ENCODE data around the gene MTA3.
"Not testable (repeated sequence)": the region's sequence is repeated elsewhere in the genome, so short reads cannot be mapped to it uniquely, and the experiment has no call there.

Gene MTA3

DNA sequence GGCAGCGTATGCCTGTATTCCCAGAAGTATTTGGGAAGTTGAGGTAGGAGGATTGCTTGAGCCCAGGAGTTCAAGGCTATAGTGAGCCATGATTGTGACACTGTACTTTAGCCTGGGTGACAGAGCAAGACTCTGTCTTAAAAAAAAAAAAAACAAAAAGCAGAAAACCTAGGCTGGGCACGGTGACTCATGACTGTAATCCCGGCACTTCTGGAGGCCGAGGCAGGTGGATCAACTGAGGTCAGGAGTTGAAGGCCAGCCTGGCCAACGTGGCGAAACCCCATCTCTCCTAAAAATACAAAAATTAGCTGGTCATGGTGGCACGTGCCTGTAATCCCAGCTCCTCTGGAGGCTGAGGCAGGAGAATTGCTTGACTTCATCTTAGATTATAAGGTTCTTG lies 46.4 kb downstream of the MTA3 start:
- DNase-seq = no peak

DNA sequence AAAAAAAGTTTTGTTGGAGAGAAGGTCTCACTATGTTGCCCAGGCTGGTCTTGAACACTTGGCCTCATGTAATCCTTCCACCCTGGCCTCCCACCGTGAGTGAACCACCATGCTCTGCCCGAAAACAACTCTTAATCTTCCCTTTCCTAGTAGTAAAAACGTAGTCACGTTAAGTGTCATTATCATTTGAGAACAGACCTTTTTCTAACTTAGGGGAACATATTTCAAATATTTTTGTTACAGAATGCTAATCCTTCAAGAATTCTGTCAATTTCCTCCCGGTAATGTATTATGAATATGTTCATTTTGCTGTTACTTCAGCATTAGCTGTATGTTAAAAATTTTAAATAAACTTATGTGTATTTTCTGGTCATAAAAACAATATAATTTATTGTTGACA lies 49.7 kb downstream of the MTA3 start:
- no peak for DNase-seq

DNA sequence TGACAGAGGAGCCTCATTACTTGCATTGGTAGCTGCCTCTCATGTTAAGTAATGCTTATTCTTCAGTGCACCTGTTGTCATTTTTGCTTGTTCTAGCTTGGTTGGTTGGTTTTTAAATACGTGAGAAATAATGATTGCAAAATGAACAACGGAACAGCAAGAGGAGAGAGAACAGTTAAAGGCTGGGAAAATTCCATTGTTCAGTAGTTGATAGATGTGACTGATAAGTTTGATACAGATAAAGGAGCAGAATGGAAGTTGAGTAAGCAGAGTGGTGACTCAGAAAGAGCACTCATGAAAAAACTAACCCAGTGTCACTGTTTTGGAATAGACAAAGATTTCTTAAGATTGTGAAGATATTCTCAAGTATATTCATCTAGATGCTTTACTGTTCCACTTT lies 50.5 kb downstream of the MTA3 start:
- DNase-seq = no peak

DNA sequence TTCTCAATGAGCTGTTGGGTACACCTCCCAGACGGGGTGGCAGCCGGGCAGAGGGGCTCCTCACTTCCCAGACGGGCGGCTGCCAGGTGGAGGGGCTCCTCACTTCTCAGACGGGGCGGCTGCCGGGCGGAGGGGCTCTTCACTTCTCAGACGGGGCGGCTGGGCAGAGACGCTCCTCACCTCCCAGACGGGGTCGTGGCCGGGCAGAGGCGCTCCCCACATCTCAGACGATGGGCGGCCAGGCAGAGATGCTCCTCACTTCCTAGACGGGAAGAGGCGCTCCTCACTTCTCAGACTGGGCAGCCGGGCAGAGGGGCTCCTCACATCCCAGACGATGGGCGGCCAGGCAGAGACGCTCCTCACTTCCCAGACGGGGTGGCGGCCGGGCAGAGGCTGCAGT lies 53.2 kb downstream of the MTA3 start:
- DNase-seq = not testable (repeated sequence)

DNA sequence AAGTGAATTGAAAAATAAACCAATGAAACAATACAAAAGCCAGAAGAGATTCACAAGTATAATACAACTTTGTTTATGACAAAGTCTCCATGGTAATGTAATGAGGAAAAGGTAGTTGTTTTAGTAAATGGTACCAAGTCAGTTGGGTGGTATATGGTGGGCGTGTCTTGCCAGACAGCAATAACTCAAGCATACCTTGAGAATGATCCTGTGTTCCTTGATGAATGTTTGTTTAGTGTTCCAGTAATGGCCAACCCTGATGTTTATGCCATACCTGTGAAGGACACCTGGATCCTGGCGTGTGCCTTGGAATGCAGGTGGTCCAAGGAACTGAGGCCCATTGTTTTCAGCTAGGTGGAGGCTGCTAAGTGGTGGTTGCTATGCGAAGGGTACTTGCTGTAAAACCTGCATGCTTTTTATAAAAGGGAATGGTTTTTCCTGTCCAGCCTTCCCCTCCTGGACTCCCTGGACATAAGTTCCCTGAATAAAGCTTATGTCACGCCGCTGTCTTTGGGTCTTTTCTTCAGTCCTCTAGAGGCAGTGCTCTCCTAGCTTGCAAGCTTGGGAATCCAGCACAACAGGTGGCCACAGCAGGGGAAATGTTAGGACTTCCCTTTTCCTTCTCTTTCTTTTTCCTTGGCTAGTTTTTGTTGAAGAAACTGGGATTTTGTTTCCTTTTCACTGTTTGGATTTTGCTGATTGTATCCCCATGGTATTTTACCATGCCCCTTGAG lies 54.7 kb downstream of the MTA3 start:
- DNase-seq = no peak

DNA sequence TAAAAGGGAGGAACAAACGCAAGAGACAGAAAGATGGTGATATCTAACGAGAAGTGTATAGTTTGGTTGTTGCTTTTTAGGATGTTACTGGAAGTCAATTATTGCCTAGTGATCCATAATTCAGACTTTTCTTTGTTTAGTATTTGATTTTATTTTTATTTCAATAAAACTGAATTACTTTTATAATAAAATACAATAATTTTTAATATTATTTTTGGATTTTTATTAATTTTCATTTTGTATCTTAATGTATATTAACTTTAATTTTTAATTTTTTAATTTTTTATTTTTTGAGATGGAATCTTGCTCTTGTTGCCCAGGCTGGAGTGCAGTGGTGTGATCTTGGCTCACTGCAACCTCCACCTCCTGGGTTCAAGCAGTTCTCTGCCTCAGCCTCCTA lies 55.6 kb downstream of the MTA3 start:
- DNase-seq = no peak

DNA sequence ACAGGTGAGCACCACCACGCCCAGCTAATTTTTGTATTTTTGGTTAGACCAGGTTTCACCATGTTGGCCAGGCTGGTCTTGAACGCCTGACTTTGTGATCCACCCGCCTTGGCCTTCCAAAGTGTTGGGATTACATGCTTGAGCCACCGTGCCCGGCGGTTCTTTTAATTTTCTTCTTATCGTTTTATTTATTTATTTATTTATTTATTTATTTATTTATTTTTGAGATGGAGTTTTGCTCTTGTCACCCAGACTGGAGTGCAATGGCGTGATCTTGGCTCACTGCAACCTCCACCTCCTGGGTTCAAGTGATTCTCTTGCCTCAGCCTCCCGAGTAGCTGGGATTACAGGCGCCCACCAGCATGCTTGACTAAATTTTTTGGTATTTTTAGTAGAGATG lies 59.6 kb downstream of the MTA3 start:
- not testable (repeated sequence) for DNase-seq

DNA sequence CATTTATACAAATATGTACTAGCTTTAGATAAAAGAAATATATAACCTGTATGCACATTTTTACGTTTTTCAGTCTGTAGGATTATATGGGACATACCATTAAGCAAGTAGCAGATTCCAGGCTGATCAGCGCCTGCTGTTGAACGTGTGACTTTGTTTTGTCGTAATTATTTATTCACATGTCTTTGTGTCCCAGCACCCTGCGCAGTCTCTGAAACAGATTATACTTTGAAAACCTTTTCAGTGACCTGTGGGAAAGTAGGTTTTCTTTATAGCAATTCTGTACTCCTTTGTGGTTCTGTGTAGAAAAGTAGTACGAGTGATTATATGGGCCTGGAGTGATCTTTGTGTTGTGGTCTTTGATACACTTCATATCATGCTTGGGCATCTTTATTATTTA lies 68.5 kb downstream of the MTA3 start:
- DNase-seq = no peak

DNA sequence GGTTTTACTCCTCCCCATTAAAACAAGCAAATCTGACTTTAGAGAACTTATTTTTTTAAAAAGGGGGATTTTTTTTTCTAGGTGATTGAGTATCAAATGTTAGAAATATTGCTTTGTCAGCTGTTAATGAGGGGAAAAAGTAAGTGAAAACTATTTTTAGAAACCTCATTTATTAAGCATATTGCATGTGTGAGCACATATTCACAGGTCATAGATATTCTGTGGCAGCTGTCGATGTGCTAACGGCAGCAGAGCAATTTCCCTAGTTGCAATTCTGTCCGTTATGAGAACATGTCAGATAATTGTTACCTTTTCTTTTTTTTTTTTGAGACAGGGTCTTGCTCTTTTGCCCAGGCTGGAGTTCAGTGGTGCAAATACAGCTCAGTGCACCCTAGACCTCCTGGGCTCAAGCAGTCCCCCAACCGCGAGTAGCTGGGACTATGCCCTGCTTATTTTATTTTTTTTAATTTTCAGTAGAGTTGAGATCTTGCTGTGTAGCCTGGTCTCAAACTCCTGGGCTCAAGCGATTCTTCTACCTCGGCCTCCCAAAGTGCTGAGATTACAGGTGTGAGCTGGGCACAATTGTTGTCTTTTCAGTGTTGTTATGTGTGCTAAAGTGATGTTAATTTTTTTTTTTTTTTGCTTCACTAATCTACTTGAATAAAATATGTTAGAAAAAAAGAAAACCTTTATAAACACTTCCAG lies 69.8 kb downstream of the MTA3 start:
- DNase-seq = no peak

DNA sequence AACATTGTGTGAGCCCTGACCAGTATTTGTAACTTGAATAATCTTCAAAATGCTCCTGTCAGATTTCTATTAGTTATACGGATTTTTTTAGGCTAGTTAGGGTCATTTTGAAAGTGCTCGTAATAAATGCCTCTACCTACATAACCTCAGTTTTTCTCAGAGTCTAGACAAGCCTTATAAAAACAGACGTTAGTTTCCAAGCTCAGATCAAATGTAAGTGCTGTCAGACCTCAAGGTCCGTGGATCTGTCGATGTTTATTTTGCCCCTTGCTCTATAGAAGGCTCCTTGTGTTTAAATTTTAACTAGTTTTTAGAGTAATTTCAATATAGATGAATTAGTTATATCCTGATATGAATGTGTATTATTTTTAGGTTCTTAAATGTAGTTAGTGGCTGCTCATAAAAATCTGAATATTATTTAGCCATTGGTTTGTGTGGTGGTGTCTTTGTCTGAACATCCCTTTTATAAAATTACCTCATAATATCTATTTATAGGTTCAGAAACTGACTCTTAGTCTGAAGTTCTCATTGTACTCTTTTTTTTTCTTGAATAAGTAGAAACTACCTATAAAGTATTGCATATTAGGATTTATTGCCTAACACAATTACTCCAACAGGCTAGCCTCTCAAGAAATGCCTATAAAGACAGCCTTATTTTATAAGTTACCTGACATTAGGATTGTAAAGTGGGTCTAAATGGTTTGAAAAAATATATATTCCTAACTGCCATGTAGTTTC lies 71.1 kb downstream of the MTA3 start:
- DNase-seq = no peak

DNA sequence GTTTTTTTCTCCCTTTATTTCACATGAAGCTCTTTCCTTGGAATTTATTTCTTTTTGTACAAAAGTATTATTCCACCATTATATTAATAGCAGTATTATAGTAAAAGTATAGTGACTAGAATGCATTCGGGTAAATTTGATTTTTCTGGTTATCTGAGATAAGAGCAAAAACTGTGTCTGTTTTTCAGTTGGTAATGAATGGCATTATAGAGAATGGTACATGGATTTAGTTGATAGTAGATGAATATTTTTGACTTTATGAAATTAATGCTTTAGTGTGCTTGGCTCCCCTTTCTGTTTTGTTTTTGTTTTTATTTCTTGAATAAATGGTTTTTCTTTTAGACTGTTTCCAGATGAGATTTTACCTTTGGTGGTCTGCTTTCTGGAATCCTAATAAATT lies 71.8 kb downstream of the MTA3 start:
- no peak for DNase-seq

DNA sequence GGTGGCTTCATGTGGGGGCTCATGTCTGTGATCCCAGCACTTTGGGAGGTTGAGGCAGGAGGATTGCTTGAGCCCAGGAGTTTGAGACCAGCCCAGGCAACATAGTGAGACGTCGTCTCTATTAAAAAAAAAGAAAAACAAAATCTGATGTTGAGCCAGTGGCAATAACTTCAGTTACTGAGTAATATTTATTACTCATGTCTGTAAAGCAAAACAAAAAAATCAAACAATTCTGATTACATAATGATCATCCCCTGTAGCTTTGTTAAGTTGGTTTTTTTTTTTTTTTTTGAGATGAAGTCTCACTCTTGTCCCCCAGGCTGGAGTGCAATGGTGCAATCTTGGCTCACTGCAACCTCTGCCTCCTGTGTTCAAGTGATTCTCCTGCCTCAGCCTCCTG lies 73.9 kb downstream of the MTA3 start:
- not testable (repeated sequence) for DNase-seq

DNA sequence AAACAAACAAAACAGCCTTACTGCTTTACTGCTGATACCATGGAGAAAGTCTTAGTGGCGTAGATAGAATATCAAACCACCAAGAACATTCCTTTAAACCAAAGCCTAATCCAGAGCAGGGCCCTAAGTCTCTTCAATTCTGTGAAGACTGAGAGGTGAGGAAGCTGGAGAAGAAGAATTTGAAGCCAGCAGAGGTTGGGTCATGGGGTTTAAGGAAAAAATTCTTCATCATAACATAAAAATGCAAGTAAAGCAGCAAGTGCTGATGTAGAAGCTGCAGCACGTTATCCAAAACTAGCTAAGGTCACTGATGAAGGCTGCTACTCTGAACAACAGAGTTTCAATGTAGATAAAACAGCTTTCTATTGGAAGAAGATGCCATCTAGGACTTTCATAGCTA lies 77.1 kb downstream of the MTA3 start:
- no peak for DNase-seq

DNA sequence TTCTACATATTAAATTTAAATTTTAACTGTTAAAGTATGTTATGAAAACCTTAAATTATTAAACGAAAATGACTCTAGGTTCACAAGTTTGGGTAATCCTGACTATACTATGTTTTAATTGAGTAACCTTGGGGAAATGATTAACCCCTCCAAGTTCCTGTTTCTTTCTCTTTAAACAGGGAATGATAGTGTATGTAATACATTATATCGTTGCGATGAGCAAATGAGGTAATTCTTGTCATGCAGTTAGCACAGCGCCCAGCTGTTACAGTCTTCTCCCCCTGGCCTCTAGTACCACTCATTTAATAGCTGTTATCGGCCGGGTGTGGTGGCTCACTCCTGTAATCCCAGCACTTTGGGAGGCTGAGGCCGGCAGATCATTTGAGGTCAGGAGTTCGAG lies 80.4 kb downstream of the MTA3 start:
- DNase-seq = no peak

DNA sequence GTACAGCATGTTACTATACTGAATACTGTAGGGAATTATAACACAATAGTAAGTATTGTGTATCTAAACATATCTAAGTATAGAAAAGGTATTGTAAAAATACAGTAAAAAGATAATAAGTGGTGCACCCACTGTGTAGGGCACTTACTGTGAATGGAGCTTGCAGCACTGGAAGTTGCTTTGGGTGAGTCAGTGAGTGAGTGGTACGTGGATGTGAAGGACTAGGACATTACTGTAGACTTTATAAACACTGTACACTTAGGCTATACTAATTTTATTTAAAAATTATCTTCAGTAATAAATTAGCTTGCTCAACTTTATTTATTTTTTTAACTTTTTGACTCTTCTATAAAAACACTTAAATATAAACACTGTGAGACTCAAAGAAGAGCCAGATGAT lies 82.6 kb downstream of the MTA3 start:
- no peak for DNase-seq

DNA sequence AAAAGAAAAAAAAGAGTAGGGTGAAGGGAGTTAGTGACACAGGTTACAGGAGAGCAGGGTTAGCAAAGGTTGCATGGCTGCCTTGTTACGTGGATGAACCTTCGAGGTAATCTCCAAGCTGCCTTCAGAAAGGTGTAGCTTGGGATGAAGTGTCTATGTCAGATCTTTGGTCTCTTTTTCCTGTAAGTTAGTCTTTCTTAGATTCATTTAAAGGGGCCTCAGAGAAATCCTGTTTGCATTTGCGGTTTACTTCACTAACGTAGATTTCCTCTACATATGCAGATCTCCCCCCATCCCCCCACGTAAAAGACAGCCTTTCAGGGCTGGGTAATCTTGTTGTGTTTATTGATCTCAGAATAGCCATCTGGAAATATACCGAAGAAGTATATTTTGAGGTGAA lies 83.7 kb downstream of the MTA3 start:
- DNase-seq = no peak

DNA sequence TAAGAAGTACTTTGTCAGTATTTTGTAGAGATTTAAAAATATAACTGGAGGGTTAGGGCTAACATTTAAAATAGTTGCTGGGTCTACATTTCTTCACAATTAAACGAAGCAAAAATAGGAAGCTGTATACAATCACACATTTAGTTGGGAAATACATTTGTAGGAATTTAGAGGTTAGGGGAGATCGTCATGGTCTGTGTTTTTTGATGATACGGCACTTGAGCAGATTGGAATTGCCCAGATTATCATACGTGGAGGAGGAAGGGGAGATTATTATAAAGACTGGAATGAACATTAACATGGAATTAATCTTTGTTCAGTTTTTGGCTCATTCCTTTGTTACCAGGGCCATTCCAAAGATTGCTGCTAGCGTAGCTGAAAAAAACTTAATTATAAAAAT lies 84.6 kb downstream of the MTA3 start:
- no peak for DNase-seq

DNA sequence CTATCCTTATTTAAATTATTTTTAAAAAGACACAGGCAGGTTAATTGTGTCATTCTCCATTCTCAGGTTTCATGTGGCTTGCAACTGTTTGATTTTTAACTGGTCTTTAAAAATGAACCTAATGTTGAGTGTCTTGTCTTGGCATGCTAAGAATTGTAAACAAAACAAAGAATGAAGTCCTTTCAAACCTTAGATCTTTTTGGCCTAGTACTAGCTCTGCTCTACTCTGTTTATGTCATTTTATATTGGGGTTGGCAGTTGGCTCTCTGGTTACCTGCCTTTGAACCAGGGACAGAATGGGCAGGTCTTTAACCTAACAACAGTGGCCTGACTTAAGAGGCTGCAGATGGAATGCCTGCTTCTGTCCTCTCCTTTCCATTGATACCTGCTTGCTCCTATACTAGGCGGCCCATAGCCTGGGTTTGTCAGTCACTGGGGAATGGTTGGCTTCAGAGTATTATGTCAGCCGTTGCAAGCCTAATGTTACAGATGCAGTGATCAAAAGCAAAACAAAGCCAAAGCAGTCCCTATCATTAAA lies 85.5 kb downstream of the MTA3 start:
- no peak for DNase-seq

DNA sequence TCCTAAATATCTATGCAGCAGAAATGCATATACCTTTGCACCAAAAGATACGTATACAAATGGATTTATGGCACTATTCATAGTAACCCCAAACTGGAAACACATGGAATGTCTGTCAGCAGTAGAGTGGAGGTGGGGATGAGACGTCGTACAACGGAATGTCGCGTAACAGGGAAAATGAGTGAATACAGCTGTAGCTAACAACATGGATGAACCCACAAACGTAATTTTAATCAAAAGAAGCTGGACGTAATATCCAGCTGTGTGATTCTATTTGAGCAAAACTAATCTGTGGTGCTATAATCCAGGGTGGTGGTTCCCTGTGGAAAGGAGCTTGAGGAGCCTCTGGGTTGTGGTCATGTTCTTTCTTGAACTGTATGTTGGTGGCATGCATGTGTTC lies 89.9 kb downstream of the MTA3 start:
- DNase-seq = no peak

DNA sequence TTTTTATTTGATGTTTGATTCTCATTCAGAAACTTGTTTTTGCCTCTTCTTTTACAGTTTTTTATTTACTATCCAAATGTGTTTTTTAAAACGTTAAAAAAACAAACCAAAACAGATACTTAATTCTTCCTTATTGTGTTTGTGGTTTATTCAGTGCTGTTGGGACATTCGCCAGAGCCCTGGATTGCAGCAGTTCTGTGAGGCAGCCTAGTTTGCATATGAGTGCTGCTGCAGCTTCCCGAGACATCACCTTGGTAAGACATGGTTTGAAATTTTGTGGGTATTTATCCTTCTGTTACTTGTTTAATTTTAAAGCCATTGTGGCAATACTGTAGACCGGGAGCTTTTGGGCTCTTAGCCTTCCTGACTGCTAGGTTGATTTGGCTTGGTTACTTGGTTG lies 91.2 kb downstream of the MTA3 start:
- no peak for DNase-seq

DNA sequence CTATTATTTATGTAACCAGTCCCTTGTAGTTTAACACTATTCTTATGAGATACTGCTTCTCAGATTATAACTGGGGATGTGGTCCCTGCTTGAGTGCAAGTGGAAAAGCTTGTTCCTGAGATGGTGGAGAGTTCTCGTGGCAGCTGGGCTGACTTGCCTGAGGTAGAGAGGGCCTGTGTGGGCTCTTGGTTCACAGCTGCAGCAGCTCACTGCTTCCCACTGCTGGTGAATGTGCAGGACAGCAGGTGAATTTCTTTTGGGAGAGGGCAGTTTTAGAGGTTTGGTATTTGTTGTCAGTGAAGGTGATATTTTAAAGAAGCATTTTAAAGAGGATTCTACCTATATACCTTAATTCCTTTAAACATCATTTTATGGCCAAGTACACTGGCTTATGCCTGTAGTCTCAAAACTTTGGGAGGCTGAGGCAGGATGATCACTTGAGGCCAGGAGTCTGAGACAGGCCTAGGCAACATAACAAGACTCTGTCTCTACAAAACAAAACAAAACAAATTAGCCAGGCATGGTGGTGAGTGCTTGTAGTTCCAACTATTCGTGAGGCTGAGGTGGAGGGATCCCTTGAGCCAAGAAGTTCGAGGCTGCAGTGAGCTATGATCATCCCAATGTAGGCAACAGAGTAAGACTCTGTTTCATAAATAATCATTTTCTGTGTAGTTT lies 94.8 kb downstream of the MTA3 start:
- peak; percentile 37 for DNase-seq

DNA sequence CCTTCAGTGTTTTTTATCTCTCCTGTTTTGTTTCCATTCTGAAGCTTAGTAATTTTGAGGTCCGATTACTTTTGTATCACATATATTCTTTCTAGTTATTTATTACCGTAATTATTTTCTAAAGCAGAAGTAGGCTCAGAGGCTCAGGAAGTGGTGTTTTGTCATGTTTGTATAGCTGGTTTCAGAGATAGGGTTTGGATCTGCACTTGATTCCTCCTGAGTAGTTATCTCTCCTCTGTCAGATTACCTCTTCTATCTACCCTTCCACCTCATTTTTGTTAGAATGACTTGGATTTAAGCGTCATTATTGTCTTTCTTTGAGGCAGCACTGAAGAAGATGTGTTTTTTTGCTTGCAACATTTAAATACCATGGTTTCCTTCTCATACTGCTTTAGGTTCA lies 95.4 kb downstream of the MTA3 start:
- DNase-seq = no peak

DNA sequence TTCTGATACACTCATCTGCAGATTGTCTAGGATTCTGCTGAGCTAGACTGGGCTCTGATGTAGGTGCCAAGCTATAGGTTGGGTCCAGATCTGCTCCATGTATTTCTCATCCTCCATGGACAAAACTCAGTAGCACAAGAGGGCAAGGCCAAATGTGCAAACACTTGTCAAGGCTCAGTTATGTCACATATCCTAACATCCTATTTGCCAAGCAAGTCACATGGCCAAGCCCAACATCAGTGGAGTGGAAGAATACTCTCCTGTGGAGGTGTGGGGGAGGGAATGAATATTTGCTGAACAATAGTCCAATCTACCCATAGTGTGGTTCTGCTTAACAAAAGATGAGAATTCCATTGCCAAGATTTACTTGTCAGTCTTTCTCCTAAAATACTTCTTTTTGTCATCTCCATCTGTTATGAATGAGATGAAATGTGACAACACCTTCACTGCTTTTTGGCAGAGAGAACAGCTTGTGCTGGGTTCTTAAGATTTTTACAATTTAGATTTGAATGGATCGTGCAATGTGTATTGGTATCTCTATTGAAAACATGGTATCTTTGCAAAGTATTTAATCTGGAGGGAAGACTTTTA lies 105.7 kb downstream of the MTA3 start:
- DNase-seq = no peak
